Fibroblast of lung (primary cell): Measurements from ENCODE around the gene HAUS7.

ENCODE experiments used
- EZH2 ChIP-seq: IDR thresholded peaks from 2 replicates; pipeline ENCODE4 v1.5.1; 2012; ENCODE audit warnings: low read length, control low read depth, mild to moderate bottlenecking; ENCODE audit errors: missing control alignments
- TF ChIP-seq, protein P1 (sequence below), 2 donors: IDR thresholded peaks in 1 of 2; conservative IDR thresholded peaks in 1 of 2; 1 replicate in 1 of 2; 2 replicates in 1 of 2; pipeline ENCODE4 v1.5.1; 2011 to 2012; ENCODE audit warnings: low read length in 2 of 2, control low read depth in 1 of 2, inconsistent platforms in 1 of 2, low read depth in 1 of 2, mild to moderate bottlenecking in 1 of 2

DNA sequence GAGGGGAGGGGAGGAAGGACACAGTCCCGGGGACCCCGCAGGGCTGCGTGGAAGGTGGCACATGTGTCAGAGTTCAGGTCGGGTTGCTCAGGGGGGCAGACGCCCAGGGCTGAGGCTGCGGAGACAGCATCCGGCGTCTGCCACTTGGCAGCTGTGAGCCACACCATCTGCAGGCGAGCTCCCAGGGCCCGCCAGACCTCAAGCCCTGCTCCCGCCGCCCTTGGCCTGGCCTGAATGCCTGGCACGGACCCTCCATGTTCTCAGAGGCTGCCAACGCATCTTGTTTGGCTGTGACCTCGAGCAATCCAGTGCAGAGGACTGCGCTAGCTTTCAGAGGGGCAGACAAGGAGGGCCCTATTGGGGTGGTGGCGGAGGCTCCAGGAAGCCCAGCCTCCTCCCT is 29.5 kb upstream of the HAUS7 start:
- TF ChIP-seq, protein P1, sequence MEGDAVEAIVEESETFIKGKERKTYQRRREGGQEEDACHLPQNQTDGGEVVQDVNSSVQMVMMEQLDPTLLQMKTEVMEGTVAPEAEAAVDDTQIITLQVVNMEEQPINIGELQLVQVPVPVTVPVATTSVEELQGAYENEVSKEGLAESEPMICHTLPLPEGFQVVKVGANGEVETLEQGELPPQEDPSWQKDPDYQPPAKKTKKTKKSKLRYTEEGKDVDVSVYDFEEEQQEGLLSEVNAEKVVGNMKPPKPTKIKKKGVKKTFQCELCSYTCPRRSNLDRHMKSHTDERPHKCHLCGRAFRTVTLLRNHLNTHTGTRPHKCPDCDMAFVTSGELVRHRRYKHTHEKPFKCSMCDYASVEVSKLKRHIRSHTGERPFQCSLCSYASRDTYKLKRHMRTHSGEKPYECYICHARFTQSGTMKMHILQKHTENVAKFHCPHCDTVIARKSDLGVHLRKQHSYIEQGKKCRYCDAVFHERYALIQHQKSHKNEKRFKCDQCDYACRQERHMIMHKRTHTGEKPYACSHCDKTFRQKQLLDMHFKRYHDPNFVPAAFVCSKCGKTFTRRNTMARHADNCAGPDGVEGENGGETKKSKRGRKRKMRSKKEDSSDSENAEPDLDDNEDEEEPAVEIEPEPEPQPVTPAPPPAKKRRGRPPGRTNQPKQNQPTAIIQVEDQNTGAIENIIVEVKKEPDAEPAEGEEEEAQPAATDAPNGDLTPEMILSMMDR (conservative IDR thresholded peaks at IDR 0.05 in 1 of 2, IDR thresholded peaks at IDR 0.05 in 1 of 2; ENCODE audit: low read depth in 1 of 2, low read length in 2 of 2), result no peak
- no peak for TF ChIP-seq EZH2
